Esophagus squamous epithelium (tissue), 5 donors: ENCODE measurements around the gene FGD3. TPM values are rescaled to one million over a fixed set of nuclear protein-coding genes. Genes with fewer than 3 reads are reported as not detected.

ENCODE experiments used
- DNase-seq: peaks from one replicate; lab custom pipeline; 2025; lab: John Stamatoyannopoulos, UW
- H3K27ac ChIP-seq, 4 donors: fragments of 200-600 bp; sonication (generic); one replicate each; pipeline ENCODE4 v1.5.1; 2016 to 2019; ENCODE audit warnings: mild to moderate bottlenecking in 1 of 4
- H3K27me3 ChIP-seq, 4 donors: fragments of 200-600 bp; sonication (generic); 1 replicate in 3 of 4; 2 replicates in 1 of 4; pipeline versions ENCODE4 v1.5.1 to v1.6.0; 2017 to 2021; ENCODE audit warnings: antibody characterized with exemption in 1 of 4
- H3K36me3 ChIP-seq, 3 donors: fragments of 200-600 bp; sonication (generic); one replicate each; pipeline ENCODE4 v1.5.1; 2016 to 2019
- H3K4me1 ChIP-seq, 3 donors: fragments of 200-600 bp; sonication (generic); one replicate each; pipeline ENCODE4 v1.5.1; 2017 to 2019
- H3K4me3 ChIP-seq, 4 donors: fragments of 200-600 bp; sonication (generic); 1 replicate in 3 of 4; 2 replicates in 1 of 4; pipeline ENCODE4 v1.5.1; 2016 to 2019; ENCODE audit warnings: mild to moderate bottlenecking in 2 of 4, moderate library complexity in 1 of 4
- H3K9me3 ChIP-seq, 3 donors: fragments of 200-600 bp; sonication (generic); one replicate each; pipeline ENCODE4 v1.5.1; 2016 to 2019
- CTCF ChIP-seq, 6 experiments: fragments of 450-650 bp in 4 of 6; fragments of 200-600 bp in 2 of 6; sonication (generic) in 2 of 6; IDR thresholded peaks; one replicate each; pipeline ENCODE4 v1.5.1; 2016 to 2019; ENCODE audit warnings: antibody characterized with exemption in 6 of 6, mild to moderate bottlenecking in 4 of 6, moderate library complexity in 4 of 6
- POLR2A ChIP-seq, 4 donors: fragments of 450-650 bp; IDR thresholded peaks; one replicate each; pipeline ENCODE4 v1.6.1; 2017; ENCODE audit warnings: antibody characterized with exemption in 4 of 4, mild to moderate bottlenecking in 4 of 4, moderate library complexity in 3 of 4
- WGBS, 2 donors: methylation state at CpG; one replicate each; pipeline ENCODE4 v1.1.5; 2018; 5-methylcytosine and 5-hydroxymethylcytosine counted together
- intact Hi-C: fragments of 100-400 bp; cut with DNase I; formaldehyde crosslinking; loops from one replicate; pipeline ENCODE4 v1.15.0; 2022
- total RNA-seq, 4 donors: library from RNA; depleted of rRNA; stranded (reverse); fragments of >200 nt; gene quantifications; one replicate each; pipeline ENCODE4 v1.1.0, GENCODE V29; 2016
- donor health status: DM: yes; HTN: yes; CAD: no.

Gene FGD3
- total RNA-seq, 4 donors from 2014 or later, result 2.4 to 6.5 (median 4.9) TPM

DNA sequence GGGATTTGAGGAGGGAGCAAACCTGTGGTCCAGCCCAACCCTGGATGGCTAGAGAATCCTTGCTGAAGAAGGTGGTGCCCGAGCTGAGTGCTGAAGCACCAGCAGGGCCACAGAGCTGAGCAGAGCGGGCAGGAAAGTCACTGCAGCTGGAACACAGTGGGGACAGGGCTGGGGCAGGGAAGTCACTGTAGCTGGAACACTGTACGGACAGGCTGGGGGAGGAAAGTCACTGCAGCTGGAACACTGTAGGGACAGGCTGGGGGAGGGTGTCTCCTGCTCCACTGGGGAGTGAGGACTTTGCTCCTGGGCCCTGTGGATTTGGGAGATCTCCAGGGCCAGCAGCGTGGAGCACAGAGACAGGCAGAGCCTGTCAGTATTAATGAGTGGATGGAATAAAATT is 102.2 kb downstream of the FGD3 start:
- Histone ChIP-seq H3K4me1 (peaks cover 0 to 12% (median 5%) of the 10 kb centered on the region in 3 donors), H3K9me3 (no peaks in the 10 kb centered on the region), H3K27ac (no peak overlapping the region), H3K36me3 (no peaks in the 10 kb centered on the region), H3K4me3 (no peak overlapping the region), H3K27me3 (no peaks in the 10 kb centered on the region)
- DNase-seq, result no peak
- WGBS, 2 donors, result 69 to 83% methylated on average over 2 to 4 of the region's 4 CpGs
- no peak for TF ChIP-seq POLR2A (IDR thresholded peaks at IDR 0.05)
- no peak for TF ChIP-seq CTCF (IDR thresholded peaks at IDR 0.05)
- intact Hi-C loops, result no loop called here

DNA sequence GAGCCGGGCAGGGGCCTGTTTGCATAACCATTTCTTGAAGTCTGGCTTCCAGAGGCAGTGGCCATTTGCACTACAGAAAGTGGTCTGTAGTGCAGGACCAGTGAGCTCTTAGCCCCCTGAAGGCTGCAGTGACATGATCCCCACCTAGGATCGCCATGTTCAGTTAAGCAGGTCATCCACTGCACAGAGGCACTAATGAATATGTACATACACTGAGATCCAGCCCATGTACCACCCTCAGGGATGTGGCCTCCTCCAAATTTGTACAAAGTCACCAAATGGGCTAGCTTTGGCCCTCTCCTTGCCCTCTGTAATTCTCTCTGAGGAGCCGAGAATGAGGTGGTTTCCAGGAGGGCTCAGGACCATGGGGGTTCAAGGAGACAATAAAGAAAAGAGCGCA is 102.9 kb downstream of the FGD3 start:
- DNase-seq, result no peak
- Histone ChIP-seq H3K4me1 (peaks cover 0 to 12% (median 5%) of the 10 kb centered on the region in 3 donors), H3K27me3 (no peaks in the 10 kb centered on the region), H3K4me3 (no peak overlapping the region), H3K36me3 (no peaks in the 10 kb centered on the region), H3K9me3 (no peaks in the 10 kb centered on the region), H3K27ac (no peak overlapping the region)
- TF ChIP-seq POLR2A (IDR thresholded peaks at IDR 0.05) (no peak), CTCF (IDR thresholded peaks at IDR 0.05) (no peak)
- intact Hi-C loops, result no loop called here
- 83 to 88% methylated on average over 3 to 4 of the region's 4 CpGs for WGBS, 2 donors

- Histone ChIP-seq H3K27me3 (no peaks in the 10 kb centered on the region), H3K36me3 (no peaks in the 10 kb centered on the region), H3K4me3 (no peak overlapping the region), H3K27ac (peak overlapping the region in 3 of 4 donors; percentile 13 to 79 (median 68)), H3K9me3 (no peaks in the 10 kb centered on the region), H3K4me1 (peaks cover 0 to 12% (median 5%) of the 10 kb centered on the region in 3 donors)
- TF ChIP-seq POLR2A (IDR thresholded peaks at IDR 0.05), result no peak
- TF ChIP-seq CTCF (IDR thresholded peaks at IDR 0.05), result no peak
- no peak for DNase-seq
- 48 to 58% methylated on average over 4 to 5 of the region's 6 CpGs for WGBS, 2 donors
- intact Hi-C loops, result no loop called here
Observed at GRCh38 chr9:93051680-93052089, 104.4 kb downstream of the FGD3 start.

GRCh38 chr9:93052791-93053540 is 105.6 kb downstream of the FGD3 start:
- intact Hi-C loops, result no loop called here
- no peak overlapping the region for H3K4me3 ChIP-seq
- H3K27ac ChIP-seq, result peak overlapping the region in 2 of 4 donors; percentile 68 to 79
- DNase-seq, result no peak
- H3K4me1 ChIP-seq, result peaks cover 0 to 14% (median 5%) of the 10 kb centered on the region in 3 donors
- 74 to 90% methylated on average over 7 to 9 of the region's 15 CpGs for WGBS, 2 donors
- no peaks in the 10 kb centered on the region for H3K36me3 ChIP-seq
- TF ChIP-seq CTCF (IDR thresholded peaks at IDR 0.05) (no peak), POLR2A (IDR thresholded peaks at IDR 0.05) (no peak)
- H3K27me3 ChIP-seq, result no peaks in the 10 kb centered on the region
- H3K9me3 ChIP-seq, result no peaks in the 10 kb centered on the region

- WGBS, 2 donors, result 70 to 100% methylated on average over 1 to 3 of the region's 5 CpGs
Observed at GRCh38 chr9:93053781-93054331, 106.5 kb downstream of the FGD3 start.

More at GRCh38 chr9:93053781-93054331, 106.5 kb downstream of the FGD3 start:
- Histone ChIP-seq H3K4me1 (peaks cover 8 to 23% (median 8%) of the 10 kb centered on the region in 3 donors), H3K27ac (no peak overlapping the region), H3K9me3 (no peaks in the 10 kb centered on the region), H3K27me3 (no peaks in the 10 kb centered on the region), H3K4me3 (no peak overlapping the region), H3K36me3 (no peaks in the 10 kb centered on the region)
- no peak for DNase-seq
- TF ChIP-seq POLR2A (IDR thresholded peaks at IDR 0.05), result no peak
- TF ChIP-seq CTCF (IDR thresholded peaks at IDR 0.05), result no peak
- intact Hi-C loops, result no loop called here
